Measurements from ENCODE around the gene NTM. TPM values are rescaled to one million over a fixed set of nuclear protein-coding genes. Genes with fewer than 3 reads are reported as not detected.

Gene NTM
- total RNA-seq, 2 experiments from 2014 or later = not detected

GRCh38 chr11:131683666-131684065, 313.3 kb downstream of the NTM start:
- Mint-ChIP-seq H3K27me3 (peaks cover 7% of the 10 kb centered on the region), H3K27ac (no peak overlapping the region), H3K36me3 (ENCODE audit: low read depth) (no peaks in the 10 kb centered on the region), H3K9me3 (no peaks in the 10 kb centered on the region), H3K4me3 (no peak overlapping the region), H3K4me1 (ENCODE audit: low read depth) (no peaks in the 10 kb centered on the region)
- intact Hi-C loops (cut with micrococcal nuclease) = no loop called here
- TF ChIP-seq CTCF (IDR thresholded peaks at IDR 0.05) = no peak
- ChIA-PET POLR2A (no interaction called here), CTCF (interaction anchor here (3.0 kb wide), 1 partner anchor 11 kb away, joined by 16 read pairs; no protein-coding TSS in a partner anchor)
- DNase-seq = no peak
- ATAC-seq = no peak

GRCh38 chr11:131684111-131685060, 314.0 kb downstream of the NTM start:
- no peak overlapping the region for H3K4me3 Mint-ChIP-seq
- DNase-seq = no peak

GRCh38 chr11:131685206-131685605, 314.8 kb downstream of the NTM start:
- intact Hi-C loops (cut with micrococcal nuclease) = no loop called here
- DNase-seq (no peak), ATAC-seq (no peak)
- no peak for TF ChIP-seq CTCF (IDR thresholded peaks at IDR 0.05)
- H3K4me1 Mint-ChIP-seq (ENCODE audit: low read depth) = no peaks in the 10 kb centered on the region
- no peaks in the 10 kb centered on the region for H3K36me3 Mint-ChIP-seq (ENCODE audit: low read depth)
- no peaks in the 10 kb centered on the region for H3K9me3 Mint-ChIP-seq
- no peak overlapping the region for H3K27ac Mint-ChIP-seq
- ChIA-PET POLR2A (no interaction called here), CTCF (interaction anchor here (0.9 to 3.0 kb wide), 3 partner anchors 10 to 16 kb away, joined by 4 to 16 read pairs (median 8); no protein-coding TSS in a partner anchor)
- no peak overlapping the region for H3K4me3 Mint-ChIP-seq
- H3K27me3 Mint-ChIP-seq = peaks cover 12% of the 10 kb centered on the region

More at GRCh38 chr11:131684111-131685060, 314.0 kb downstream of the NTM start:
- ATAC-seq = no peak
- no peaks in the 10 kb centered on the region for H3K36me3 Mint-ChIP-seq (ENCODE audit: low read depth)
- H3K9me3 Mint-ChIP-seq = no peaks in the 10 kb centered on the region
- CTCF ChIA-PET = interaction anchor here (0.9 to 3.0 kb wide), 3 partner anchors 10 to 15 kb away, joined by 4 to 16 read pairs (median 8); no protein-coding TSS in a partner anchor
- intact Hi-C loops (cut with micrococcal nuclease) = no loop called here
- H3K4me1 Mint-ChIP-seq (ENCODE audit: low read depth) = no peaks in the 10 kb centered on the region
- POLR2A ChIA-PET = no interaction called here
- H3K27ac Mint-ChIP-seq = no peak overlapping the region
- H3K27me3 Mint-ChIP-seq = peaks cover 9% of the 10 kb centered on the region
- no peak for TF ChIP-seq CTCF (IDR thresholded peaks at IDR 0.05)

- no peak for TF ChIP-seq CTCF (IDR thresholded peaks at IDR 0.05)
- Mint-ChIP-seq H3K9me3 (no peaks in the 10 kb centered on the region), H3K27ac (no peak overlapping the region), H3K36me3 (ENCODE audit: low read depth) (no peaks in the 10 kb centered on the region), H3K4me3 (no peak overlapping the region), H3K4me1 (ENCODE audit: low read depth) (no peaks in the 10 kb centered on the region), H3K27me3 (peaks cover 12% of the 10 kb centered on the region)
- DNase-seq (no peak), ATAC-seq (no peak)
- ChIA-PET CTCF (interaction anchor here (1.7 to 3.0 kb wide), 2 partner anchors 9 to 12 kb away, joined by 8 to 16 read pairs; no protein-coding TSS in a partner anchor), POLR2A (no interaction called here)
- intact Hi-C loops (cut with micrococcal nuclease) = no loop called here
These were observed 315.5 kb downstream of the NTM start for GRCh38 chr11:131685906-131686305.

- no peaks in the 10 kb centered on the region for H3K9me3 Mint-ChIP-seq
- ChIA-PET POLR2A (no interaction called here), CTCF (interaction anchor here (1.5 to 3.0 kb wide), 2 partner anchors 8 to 24 kb away, joined by 5 to 16 read pairs; no protein-coding TSS in a partner anchor)
- peaks cover 12% of the 10 kb centered on the region for H3K27me3 Mint-ChIP-seq
- no peak for TF ChIP-seq CTCF (IDR thresholded peaks at IDR 0.05)
- DNase-seq (no peak), ATAC-seq (no peak)
- intact Hi-C loops (cut with micrococcal nuclease) = no loop called here
- H3K27ac Mint-ChIP-seq = no peak overlapping the region
- no peaks in the 10 kb centered on the region for H3K4me1 Mint-ChIP-seq (ENCODE audit: low read depth)
- no peak overlapping the region for H3K4me3 Mint-ChIP-seq
- no peaks in the 10 kb centered on the region for H3K36me3 Mint-ChIP-seq (ENCODE audit: low read depth)
These were observed 316.4 kb downstream of the NTM start for GRCh38 chr11:131686836-131687235.
